Stimulated activated CD4-positive, alpha-beta T cell treated with anti-CD3 and anti-CD28 coated beads, Interleukin-4, amount 100 ng/mL, for 4 hours (primary cell): ENCODE data around the gene CYP26A1.

Experiments used
- DNase-seq, 2 experiments: peaks; one replicate each; pipeline ENCODE4 v3.0.0-alpha.2; 2020

The CYP26A1 gene

GRCh38 chr10:93124580-93125318, 51.1 kb downstream of the CYP26A1 start:
- no peak for DNase-seq

- no peak for DNase-seq
Observed at GRCh38 chr10:93125966-93126365, 52.3 kb downstream of the CYP26A1 start.

- no peak for DNase-seq
Observed at GRCh38 chr10:93126483-93127052, 52.9 kb downstream of the CYP26A1 start.
